ENCODE data around the gene NIPBL.
"Not testable (repeated sequence)": the region's sequence is repeated elsewhere in the genome, so short reads cannot be mapped to it uniquely, and the experiment has no call there.

The NIPBL gene

DNA sequence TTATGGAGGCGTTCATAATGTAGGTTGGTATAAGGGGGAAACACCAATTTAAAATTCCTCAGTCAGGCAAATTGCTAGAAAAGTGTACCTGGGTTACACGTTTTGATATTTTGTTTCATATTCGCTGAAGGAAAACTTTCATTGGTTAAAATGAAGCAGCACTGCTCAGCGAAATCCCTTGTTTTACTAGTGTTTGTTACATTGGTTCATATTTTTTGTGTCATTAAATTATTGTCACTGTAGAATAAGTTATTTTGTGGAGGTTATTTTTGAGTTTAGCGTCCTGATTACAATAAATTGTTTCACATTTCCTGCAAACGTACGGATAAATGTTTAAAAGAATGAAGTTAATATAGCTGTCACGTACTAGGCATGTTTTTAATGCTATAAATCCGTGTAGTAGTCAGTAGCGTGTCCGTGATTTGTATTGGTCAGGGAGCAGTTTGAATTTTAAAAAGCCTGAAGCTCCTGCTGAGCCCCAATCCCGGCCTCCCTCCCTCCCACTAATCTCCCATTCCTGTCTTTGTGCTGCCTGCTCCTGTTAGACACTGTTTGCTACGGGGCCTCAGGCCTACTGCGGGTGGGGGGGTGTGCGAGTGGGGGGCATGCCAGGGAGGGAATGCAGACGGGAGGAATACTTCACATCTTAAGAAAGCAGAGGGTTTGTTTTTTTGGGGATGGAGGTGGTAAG, 2.0 kb downstream of the NIPBL start:
- FAIRE-seq (peak; percentile 61), DNase-seq (ENCODE audit: low spot score) (peak; percentile 46)

DNA sequence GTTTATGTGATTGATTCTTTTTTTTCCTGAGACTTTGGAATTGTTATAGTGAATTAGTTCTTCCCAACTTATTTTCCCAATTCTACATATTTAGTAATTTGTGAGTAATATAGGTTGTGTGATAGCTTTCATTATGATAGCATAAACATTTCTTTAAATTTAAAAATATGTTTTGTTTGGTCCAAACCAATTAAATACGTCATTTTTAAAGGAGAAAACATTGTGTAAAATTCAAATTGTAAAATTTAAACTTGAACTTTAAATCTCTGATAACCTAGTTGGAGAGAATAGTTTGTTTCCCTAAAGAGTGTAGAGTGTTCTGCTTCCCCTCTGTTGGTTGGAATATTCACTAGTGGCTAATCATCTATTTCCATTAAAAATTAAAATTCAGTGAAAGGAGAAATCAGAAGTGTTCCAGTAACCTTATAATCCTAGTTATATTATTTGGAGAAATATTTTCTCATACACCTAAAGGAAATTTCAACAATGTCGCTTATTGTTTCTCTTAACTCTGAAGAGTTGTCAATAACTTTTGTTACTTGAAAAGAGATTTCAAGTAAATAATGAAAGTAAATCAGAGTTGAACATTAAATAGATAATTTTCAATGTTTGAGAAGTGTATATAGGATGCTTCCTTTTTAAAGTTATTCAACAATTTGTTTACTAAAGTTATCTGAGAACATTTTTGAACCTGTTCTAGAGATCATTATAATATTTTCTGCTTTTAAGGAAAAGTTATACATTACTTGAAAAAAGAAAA, 2.9 kb downstream of the NIPBL start:
- peak; percentile 75 for FAIRE-seq
- no peak for DNase-seq (ENCODE audit: low spot score)

DNA sequence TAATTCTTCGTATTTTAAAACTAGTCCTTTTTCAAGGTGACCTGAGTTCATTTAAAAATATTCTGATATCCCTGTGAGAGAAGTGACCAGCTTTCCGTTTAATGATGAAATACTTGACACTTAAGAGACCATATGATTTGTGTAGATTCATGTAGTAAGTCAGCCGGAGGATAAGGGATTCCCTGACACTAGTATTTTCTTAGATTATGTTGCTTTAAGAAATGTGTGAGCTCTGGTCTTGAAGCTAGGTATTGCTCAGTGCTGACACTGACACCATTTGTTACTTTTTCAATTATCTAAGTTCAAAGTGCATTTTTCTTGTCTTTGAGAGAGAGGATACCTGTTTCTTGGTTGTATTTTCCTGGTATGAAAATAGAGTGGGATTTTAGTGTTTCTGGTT, 4.2 kb downstream of the NIPBL start:
- FAIRE-seq (no peak), DNase-seq (ENCODE audit: low spot score) (no peak)

DNA sequence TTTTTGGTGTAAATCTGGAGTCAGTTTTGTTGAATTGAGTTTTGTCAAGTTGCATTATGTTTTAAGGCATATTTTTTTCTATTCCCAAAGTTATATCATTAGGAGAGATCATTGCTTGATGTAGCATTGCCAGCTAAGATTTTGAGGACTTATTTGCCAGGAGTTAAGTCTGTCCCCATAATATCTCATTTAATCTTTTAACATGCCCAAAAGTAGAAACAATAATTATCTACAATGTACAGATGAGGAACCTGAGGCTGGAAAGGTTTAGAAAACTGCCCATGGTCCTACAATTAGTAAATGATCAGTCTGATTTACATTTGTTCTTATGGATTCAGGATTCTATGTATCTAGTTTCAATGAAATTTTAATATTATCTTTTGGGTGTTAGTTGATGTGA, 4.7 kb downstream of the NIPBL start:
- DNase-seq (ENCODE audit: low spot score) = no peak
- FAIRE-seq = no peak

DNA sequence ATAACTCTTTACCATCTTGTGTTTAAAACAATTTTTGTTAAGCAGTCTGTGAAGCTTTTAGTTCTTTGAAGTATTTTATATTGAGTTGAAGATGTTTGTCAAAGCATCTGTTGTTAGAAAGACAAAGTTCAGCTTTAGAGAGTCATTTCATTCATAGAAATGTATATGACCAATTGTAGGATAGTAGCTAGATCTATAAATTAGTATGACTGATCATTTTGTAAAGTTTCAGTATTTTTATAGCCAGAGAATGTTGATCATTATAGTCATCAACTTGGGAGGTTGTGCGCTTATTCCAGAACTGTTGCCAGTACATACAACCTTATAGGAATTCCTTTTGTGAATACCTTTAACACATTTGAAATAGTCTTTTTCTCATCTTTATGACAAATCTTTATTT, 5.2 kb downstream of the NIPBL start:
- no peak for DNase-seq (ENCODE audit: low spot score)
- peak; percentile 48 for FAIRE-seq

DNA sequence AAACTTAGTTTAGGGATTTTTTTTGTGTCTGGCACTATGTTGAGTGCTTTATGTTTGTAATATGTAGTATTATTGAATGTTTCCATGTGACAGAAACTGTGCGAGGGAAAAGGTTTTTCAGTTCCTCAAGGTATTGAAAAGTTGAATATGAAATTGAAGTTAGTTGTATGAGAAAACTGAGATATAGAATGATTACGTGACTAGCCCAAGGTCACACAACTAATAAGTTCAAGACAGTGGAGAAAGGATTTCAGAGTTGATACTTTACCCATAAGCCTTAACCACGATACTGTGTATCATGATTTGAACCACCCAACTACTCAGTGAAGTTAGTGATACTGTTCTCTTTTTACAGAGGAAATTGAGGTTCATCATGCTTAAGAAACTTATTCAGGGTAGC, 5.7 kb downstream of the NIPBL start:
- DNase-seq (ENCODE audit: low spot score) (no peak), FAIRE-seq (peak; percentile 42)

DNA sequence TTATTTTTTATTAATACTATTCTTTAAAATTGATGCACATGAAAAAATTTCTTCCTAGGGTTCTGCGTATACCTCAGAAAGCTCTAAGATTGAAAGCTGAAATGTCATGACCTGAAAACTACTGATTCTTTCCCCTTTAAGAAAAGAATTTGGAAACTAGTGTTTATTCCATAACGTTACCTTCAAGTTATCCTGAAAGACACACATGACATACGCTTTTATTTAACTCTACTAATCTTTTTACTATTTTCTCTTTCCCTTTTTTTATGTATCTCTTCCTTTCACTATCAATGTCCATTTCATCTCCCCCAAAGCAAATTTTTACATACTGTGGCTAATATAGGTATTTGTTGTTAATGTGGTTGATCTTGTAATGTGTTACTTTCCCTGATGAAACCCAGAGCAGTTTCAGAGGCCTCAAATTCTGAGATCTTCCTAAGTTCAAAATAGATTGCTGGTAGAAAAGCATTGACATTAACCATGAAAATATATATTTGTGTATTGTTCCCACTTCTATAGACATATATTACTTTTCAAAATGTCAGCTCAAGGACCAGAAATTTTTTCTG, 7.4 kb downstream of the NIPBL start:
- FAIRE-seq = no peak
- no peak for DNase-seq (ENCODE audit: low spot score)

DNA sequence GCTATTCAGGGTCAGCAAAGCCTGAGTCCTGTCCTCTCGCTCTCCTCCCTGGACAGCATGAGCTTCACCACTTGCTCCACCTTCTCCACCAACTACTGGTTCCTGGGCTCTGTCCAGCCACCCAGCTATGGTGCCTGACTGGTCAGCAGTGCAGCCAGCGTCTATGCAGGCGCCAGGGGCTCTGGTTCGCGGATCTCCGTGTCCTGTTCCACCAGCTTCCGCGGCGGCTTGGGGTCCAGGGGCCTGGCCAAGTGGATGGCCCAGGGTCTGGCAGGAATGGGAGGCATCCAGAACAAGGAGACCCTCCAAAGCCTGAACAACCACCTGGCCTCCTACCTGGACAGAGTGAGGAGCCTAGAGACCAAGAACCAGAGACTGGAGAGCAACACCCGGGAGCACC, 8.6 kb downstream of the NIPBL start:
- no peak for FAIRE-seq
- no peak for DNase-seq (ENCODE audit: low spot score)

DNA sequence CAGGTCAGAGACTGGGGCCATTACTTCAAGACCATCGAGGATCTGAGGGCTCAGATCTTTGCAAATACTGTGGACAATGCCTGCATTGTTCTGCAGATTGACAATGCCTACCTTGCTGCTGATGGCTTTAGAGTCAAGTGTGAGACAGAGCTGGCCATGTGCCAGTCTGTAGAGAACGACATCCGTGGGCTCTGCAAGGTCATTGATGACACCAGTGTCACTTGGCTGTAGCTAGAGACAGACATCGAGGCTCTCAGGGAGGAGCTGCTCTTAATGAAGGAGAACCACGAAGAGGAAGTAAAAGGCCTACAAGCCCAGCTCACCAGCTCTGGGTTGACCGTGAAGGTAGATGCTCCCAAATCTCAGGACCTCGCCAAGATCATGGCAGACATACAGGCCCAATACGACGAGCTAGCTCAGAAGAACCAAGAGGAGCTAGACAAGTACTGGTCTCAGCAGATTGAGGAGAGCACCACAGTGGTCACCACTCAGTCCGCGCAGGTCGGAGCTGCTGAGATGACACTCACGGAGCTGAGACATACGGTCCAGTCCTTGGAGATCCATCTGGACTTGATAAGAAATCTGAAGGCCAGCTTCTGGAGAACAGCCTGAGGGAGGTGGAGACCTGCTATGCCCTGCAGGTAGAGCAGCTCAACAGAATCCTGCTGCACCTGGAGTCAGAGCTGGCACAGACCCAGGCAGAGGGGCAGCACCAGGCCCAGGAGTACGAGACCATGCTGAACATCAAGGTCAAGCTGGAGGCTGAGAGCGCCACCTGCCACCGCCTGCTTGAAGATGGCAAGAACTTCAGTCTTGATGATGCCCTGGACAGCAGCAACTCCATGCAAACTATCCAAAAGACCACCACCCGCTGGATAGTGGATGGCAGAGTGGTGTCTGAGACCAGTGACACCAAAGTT, 9.3 kb downstream of the NIPBL start:
- FAIRE-seq (no peak), DNase-seq (ENCODE audit: low spot score) (no peak)

DNA sequence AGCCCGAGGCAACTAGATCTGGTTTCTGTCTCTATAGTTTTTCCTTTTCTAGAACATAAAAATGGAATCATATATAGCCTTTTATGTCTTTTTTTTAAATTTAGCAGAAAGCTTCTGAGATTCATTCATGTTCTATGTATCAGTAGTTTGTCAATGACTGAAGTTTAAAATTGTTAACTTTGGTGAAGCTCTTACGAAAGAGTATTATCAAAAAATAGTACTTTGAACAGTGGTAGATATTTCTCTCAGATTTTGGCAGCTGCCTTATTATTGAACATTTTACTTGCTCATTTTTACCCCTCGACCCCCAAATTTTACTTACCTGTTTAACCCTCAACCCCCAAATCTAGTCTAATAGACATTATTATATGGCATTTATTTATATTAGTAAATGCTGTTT, 10.2 kb downstream of the NIPBL start:
- DNase-seq (ENCODE audit: low spot score) (no peak), FAIRE-seq (no peak)

DNA sequence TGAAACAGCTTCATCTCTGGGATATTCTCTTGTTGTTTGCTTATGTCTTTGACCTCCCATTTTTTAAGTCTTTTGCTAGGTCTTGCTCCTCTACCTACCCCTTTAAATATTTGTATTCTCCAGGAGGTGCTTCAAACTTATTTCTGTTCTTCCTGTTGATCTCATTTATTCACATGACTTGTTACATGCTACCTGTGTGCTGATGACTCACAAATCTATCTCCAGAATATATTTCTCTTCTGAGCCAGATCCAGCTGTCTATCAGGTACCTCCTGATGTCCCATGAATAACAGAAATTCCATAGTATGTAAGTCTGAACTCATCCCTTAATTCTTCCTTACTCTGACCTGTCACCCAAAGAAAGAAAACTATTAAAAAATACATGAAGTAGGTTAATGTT, 11.0 kb downstream of the NIPBL start:
- no peak for FAIRE-seq
- DNase-seq (ENCODE audit: low spot score) = no peak

DNA sequence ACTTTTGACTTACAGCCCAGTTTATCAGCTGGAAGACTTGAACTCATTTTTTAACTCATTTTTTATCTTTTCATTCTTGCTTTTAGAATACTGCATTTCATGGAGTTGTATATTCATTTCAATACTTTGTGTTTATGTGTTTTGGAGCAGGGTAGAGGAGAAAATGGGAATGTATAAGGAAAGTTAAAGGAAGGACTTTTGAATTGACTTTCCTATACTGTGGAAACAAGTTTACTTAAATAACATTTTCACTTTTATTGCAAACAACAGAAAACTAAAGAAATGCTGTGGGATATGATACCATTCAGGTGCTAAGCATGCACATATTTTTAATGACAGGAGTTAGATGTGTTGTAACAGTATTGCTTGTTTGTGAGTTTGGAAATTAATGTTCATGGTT, 11.7 kb downstream of the NIPBL start:
- DNase-seq (ENCODE audit: low spot score) (no peak), FAIRE-seq (no peak)

DNA sequence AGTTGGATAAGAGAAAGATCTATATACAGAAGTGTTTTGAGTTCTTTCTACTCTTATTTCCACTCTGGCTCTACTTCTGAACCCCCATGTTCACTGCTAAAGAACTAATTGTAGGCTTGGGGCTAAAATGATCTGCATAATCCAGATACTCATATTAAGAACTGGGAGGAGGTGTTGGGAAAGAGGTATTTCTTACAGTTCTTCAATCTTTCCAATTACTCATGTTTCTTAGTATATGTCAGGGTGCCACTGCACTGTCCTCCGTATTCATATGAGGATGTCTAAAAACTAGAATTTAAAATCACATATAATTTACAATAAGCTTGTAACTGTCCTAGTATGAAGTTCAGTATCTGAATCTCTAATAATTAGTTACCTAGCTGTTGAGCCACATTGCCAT, 12.7 kb downstream of the NIPBL start:
- FAIRE-seq = no peak
- DNase-seq (ENCODE audit: low spot score) = no peak

DNA sequence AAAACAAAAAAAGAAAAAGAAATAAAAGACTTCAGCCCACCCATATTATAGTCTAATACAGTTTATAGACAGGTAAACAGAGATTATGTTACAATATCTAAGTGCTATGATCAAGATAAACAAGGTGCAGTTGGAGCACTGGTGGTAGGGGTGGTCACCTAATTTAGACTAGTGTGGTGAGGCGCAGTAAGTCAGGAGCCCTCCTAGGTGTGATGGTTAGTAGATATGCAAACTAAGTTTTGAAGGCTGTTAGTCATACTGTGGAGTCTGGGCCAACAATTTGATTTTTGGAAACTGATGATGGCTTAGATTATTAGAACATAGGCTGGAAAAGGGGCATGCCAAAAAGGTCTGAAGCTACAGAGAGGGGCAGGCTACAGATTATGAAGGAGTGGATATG, 14.7 kb downstream of the NIPBL start:
- FAIRE-seq = no peak
- DNase-seq (ENCODE audit: low spot score) = no peak

DNA sequence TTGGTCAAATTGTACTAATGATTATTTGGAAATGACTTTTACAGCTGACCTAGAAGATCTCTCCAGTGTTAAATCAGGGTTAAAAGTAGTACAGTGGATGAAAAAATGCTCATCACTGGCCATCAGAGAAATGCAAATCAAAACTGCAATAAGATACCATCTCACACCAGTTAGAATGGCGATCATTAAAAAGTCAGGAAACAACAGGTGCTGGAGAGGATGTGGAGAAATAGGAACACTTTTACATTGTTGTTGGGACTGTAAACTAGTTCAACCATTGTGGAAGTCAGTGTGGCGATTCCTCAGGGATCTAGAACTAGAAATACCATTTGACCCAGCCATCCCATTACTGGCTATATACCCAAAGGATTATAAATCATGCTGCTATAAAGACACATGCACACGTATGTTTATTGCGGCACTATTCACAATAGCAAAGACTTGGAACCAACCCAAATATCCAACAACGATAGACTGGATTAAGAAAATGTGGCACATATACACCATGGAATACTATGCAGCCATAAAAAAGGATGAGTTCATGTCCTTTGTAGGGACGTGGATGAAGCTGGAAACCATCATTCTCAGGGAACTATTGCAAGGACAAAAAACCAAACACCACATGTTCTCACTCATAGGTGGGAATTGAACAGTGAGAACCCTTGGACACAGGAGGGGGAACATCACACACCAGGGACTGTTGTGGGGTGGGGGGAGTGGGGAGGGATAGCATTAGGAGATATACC, 15.7 kb downstream of the NIPBL start:
- not testable (repeated sequence) for DNase-seq (ENCODE audit: low spot score); FAIRE-seq

DNA sequence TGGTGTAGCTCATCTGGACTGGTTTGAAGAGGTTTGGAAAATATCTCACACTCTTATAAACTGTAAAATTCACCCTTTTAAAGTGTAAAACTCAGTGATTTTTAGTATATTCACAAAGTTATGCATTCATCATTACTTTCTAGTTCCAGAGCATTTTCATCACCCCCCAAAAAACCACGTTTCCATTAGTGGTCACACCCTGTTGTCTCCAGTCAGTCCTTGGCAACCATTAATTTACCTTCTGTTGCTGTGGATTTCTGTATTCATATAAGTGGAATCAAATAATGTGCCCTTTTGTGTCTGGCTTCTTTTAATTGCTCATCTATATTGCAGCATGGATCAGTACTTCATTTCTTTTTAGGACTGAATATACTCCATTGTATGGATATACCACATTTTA, 18.4 kb downstream of the NIPBL start:
- DNase-seq (ENCODE audit: low spot score) (no peak), FAIRE-seq (no peak)

DNA sequence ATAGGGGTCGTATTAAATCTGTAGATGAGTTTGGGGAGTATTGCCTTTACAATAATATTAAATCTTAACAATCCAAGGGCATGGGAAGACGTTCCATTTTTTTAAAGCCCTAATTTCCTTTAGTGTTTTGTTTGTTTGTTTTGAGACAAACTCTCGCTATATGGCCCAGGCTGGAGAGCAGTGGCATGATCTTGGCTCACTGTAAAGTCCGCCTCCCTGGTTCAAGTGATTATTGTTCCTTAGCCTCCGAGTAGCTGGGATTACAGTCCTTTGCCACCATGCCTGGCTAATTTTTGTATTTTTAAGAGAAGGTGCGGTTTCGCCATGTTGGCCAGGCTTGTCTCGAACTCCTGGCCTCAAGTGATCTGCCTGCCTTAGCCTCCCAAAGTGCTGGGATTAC, 19.9 kb downstream of the NIPBL start:
- no peak for FAIRE-seq
- DNase-seq (ENCODE audit: low spot score) = no peak

DNA sequence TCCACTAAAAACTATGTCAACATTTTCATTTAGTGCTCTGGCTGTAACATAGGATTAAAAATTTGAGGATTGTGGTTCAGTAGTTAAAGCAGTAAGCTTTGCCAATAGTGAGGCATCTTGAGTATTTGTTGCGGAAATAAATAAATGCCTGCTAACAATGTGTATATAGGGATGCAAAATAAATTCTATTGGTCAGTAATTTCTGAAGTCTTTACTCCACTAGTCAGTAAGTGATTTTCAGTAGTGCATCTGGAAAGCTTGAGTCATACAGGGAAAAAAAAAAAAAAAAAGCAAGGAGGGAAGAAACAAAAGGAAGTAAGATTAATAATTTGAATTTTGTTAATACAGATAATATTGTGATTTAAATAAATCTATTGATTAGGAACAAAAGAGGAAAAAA, 21.0 kb downstream of the NIPBL start:
- DNase-seq (ENCODE audit: low spot score) = no peak
- peak; percentile 66 for FAIRE-seq

DNA sequence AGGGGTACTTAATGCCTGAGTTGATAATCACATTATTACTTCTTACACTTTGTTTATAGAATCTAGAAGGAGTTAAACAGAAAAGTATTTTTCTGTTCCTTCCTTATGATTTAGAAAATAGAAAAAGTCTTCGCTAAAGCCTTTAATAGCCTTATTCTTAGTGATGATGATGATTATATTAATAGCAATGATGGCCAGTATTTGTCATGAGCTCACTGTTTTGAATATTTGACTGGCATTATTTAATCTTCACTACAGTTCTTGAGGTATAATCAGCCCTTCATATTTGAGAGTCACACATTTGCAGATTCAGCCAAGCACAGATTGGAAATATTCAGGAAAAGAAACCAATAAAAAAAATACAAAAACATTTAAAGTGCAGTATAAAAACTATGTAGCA, 23.3 kb downstream of the NIPBL start:
- no peak for FAIRE-seq
- no peak for DNase-seq (ENCODE audit: low spot score)

DNA sequence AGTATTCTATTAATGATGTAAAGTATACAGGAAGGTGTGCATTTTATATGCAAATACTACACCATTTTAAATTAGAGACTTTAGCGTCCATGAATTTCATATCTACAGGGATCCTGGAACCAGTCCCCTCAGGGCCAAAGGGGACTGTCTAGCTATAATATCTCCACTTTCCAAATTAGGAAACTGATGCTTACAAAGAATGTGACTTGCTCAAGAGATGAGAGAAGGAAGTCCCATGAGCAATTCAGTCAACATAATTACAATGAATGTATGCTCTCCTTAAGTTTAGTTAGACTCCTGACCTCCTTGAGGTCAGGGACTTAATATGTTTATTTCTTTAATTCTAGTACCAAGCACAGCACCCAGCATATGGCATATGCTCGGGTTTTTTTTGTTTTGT, 23.7 kb downstream of the NIPBL start:
- DNase-seq (ENCODE audit: low spot score) (no peak), FAIRE-seq (no peak)

DNA sequence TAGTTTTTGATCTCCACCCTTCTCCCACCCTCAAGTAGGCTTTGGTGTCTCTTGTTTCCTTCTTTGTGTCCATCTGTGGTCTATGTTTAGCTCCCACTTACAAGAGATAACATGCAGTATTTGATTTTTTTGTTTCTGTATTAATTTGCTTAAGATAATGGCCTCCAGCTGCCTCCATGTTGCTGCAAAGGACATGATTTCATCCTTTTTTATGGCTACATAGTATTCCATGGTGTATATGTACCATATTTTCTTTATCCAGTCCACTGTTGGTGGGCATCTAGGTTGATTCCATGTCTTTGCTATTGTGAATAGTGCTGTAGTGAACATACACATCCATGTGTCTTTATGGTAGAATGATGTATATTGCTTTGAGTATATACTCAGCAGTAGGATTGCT, 24.5 kb downstream of the NIPBL start:
- not testable (repeated sequence) for DNase-seq (ENCODE audit: low spot score); FAIRE-seq

Measured in RCC 7860 (cell line).